GM23338 (cell line): ENCODE data around the gene ADCY6. TPM values are rescaled to one million over a fixed set of nuclear protein-coding genes. Genes with fewer than 3 reads are reported as not detected.
A peak's percentile ranks its signal among the peaks of the same experiment; 100 is the strongest.

Source experiments
- ATAC-seq: fragments of 200-7000 bp; cut with Tn5 transposase; 3 replicates; pipeline ENCODE4 v1.9.1; 2020
- DNase-seq: peaks from one replicate; pipeline ENCODE4 v3.0.0-alpha.2; 2015; ENCODE audit warnings: low spot score
- H2AFZ ChIP-seq: fragments of 200-600 bp; sonication (generic); 2 replicates; pipeline ENCODE4 v1.8.0; 2016; ENCODE audit warnings: antibody characterized with exemption, mild to moderate bottlenecking, moderate library complexity
- H3F3A ChIP-seq: fragments of 200-600 bp; sonication (generic); replicated peaks from 2 replicates; pipeline ENCODE4 v1.8.0; 2017; ENCODE audit warnings: antibody characterized with exemption, mixed run types, low read depth
- H3K27ac ChIP-seq: fragments of 200-600 bp; sonication (generic); 2 replicates; pipeline ENCODE4 v1.6.1; 2016; ENCODE audit warnings: low read depth
- H3K27me3 ChIP-seq: fragments of 200-600 bp; sonication (generic); 2 replicates; pipeline ENCODE4 v1.8.0; 2016; ENCODE audit warnings: mild to moderate bottlenecking, mixed run types, moderate library complexity; ENCODE audit not compliant: insufficient read depth
- H3K36me3 ChIP-seq: fragments of 200-600 bp; sonication (generic); 2 replicates; pipeline ENCODE4 v1.8.0; 2016; ENCODE audit warnings: mild to moderate bottlenecking; ENCODE audit not compliant: insufficient read depth
- H3K4me1 ChIP-seq: fragments of 200-600 bp; sonication (generic); 2 replicates; pipeline ENCODE4 v1.8.0; 2016; ENCODE audit warnings: mild to moderate bottlenecking, moderate library complexity; ENCODE audit not compliant: insufficient read depth
- H3K4me2 ChIP-seq: fragments of 200-600 bp; sonication (generic); 2 replicates; pipeline ENCODE4 v1.7.1; 2017; ENCODE audit warnings: mixed run types
- H3K4me3 ChIP-seq: fragments of 200-600 bp; sonication (generic); 2 replicates; pipeline ENCODE4 v1.6.1; 2016; ENCODE audit warnings: mixed run types
- H3K79me2 ChIP-seq: fragments of 200-600 bp; sonication (generic); replicated peaks from 2 replicates; pipeline ENCODE4 v1.8.0; 2017; ENCODE audit warnings: mild to moderate bottlenecking; ENCODE audit not compliant: insufficient read depth
- H3K9me2 ChIP-seq: fragments of 200-600 bp; sonication (generic); 2 replicates; pipeline ENCODE4 v1.8.0; 2017; ENCODE audit not compliant: insufficient read depth
- H4K20me1 ChIP-seq: fragments of 200-600 bp; sonication (generic); replicated peaks from 2 replicates; pipeline ENCODE4 v1.8.0; 2017; ENCODE audit warnings: mild to moderate bottlenecking; ENCODE audit not compliant: insufficient read depth
- H3K27ac Mint-ChIP-seq: 2 replicates; pipeline ENCODE4 v1.8.0; 2020; ENCODE audit warnings: inconsistent platforms, mild to moderate bottlenecking, moderate library complexity, mixed read lengths
- H3K27me3 Mint-ChIP-seq: 3 replicates; pipeline ENCODE4 v1.8.0; 2022; ENCODE audit warnings: low read depth, mild to moderate bottlenecking, moderate library complexity, mixed read lengths, inconsistent platforms; ENCODE audit not compliant: insufficient read depth, poor library complexity
- H3K36me3 Mint-ChIP-seq: 3 replicates; pipeline ENCODE4 v1.8.0; 2021; ENCODE audit warnings: low read depth, mild to moderate bottlenecking, inconsistent platforms, moderate library complexity, mixed read lengths
- H3K4me1 Mint-ChIP-seq: 3 replicates; pipeline ENCODE4 v1.8.0; 2020; ENCODE audit warnings: mild to moderate bottlenecking, inconsistent platforms, mixed read lengths
- H3K4me3 Mint-ChIP-seq: 3 replicates; pipeline ENCODE4 v1.8.0; 2021; ENCODE audit warnings: moderate library complexity, mild to moderate bottlenecking, inconsistent platforms, mixed read lengths
- H3K9me3 Mint-ChIP-seq: 3 replicates; pipeline ENCODE4 v1.8.0; 2020; ENCODE audit warnings: moderate library complexity, mild to moderate bottlenecking, inconsistent platforms, mixed read lengths
- CREB1 ChIP-seq: fragments of 250-450 bp; sonication (Bioruptor Pico); IDR thresholded peaks from 2 replicates; pipeline ENCODE4 v1.5.0; 2020; ENCODE audit warnings: low read depth, mild to moderate bottlenecking, moderate library complexity
- EZH2phosphoT487 ChIP-seq: fragments of 200-600 bp; sonication (generic); IDR thresholded peaks from one replicate; pipeline ENCODE4 v1.8.1; 2018; ENCODE audit warnings: antibody characterized with exemption; ENCODE audit not compliant: unreplicated experiment
- JUNB ChIP-seq: IDR thresholded peaks from one replicate; pipeline ENCODE4 v1.6.1; 2016; ENCODE audit warnings: antibody characterized with exemption; ENCODE audit not compliant: unreplicated experiment
- STAT1 ChIP-seq: IDR thresholded peaks from one replicate; pipeline ENCODE4 v1.6.1; 2016; ENCODE audit warnings: antibody characterized with exemption; ENCODE audit not compliant: unreplicated experiment
- ZNF114 ChIP-seq: fragments of 250-450 bp; sonication (Bioruptor Pico); IDR thresholded peaks from 2 replicates; pipeline ENCODE4 v1.5.0; 2020; ENCODE audit warnings: mild to moderate bottlenecking, moderate library complexity
- polyA plus RNA-seq: library from polyadenylated mRNA; unstranded; fragments of >200 nt; fragmentation: Nextera tagmentation; extraction: Ambion mirVana; gene quantifications from 2 replicates; pipeline ENCODE4 v1.2.1, GENCODE V29; 2016
- total RNA-seq: library from RNA; depleted of rRNA; stranded (reverse); fragments of >200 nt; shearing (Covaris generic); gene quantifications from 2 replicates; pipeline ENCODE4 v1.2.3, GENCODE V29; 2014
- TF ChIP-seq, protein P1 (sequence below), 2 experiments: fragments of 200-600 bp in 1 of 2; sonication (generic) in 1 of 2; conservative IDR thresholded peaks; 2 replicates each; pipeline versions ENCODE4 v1.5.1 to v1.6.1; 2016 to 2017; ENCODE audit warnings: antibody characterized with exemption in 2 of 2, low read depth in 2 of 2, mild to moderate bottlenecking in 2 of 2, moderate library complexity in 1 of 2
- TF ChIP-seq, protein P2 (sequence below): fragments of 250-450 bp; sonication (Bioruptor Pico); IDR thresholded peaks from 2 replicates; pipeline ENCODE4 v1.5.0; 2020; ENCODE audit warnings: mild to moderate bottlenecking, moderate library complexity
- TF ChIP-seq, protein P3 (sequence below): IDR thresholded peaks from 2 replicates; pipeline ENCODE4 v1.6.1; 2016; ENCODE audit warnings: antibody characterized with exemption

ADCY6 gene
- total and polyA plus RNA-seq, 2 experiments from 2014 or later = 1.0 to 16.5 TPM

DNA sequence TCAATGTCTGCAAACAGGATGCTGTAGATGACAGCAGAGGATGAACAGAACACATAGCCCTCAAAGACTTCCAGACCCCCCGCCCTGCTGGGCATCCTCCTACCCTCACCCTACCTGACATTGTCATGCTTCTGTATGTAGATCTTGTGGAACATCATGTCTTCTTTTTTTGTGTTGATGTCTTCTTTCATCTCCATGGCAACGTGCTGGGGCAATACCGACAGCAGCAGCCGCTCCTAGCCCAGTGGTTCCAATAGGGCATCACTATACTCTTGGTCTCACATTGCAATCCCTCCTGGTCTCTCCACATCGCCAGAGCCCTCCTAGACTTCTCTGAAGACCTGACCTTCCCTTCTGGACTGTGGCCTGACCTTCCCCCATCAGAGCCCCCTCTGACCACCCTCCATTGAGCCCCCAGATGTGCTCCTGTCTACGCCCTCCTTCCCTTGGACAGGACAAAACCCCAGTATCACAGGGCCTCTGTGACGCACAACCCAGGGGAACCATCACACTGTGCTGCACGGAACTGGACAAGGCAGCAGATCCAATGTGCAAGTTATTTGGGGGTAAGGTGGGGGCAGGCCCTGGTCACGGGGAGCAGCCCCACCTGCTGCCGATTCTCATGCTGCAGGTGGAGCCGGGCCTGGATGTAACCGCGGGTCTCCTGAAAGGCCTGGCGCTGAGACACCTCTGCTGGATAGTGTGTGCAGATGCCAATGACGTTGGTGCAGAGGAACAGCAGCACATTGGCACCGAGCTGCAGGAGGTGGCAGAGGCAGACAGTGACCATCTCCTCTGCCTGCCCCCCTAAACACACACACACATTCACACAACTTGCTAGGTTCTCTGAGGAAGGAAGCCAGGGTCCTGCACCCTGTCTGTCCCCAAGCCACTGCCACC lies 11.1 kb downstream of the ADCY6 start:
- H3K4me3 ChIP-seq = no peak overlapping the region
- no peaks in the 10 kb centered on the region for H3F3A ChIP-seq
- H3K4me3 Mint-ChIP-seq = peak overlapping the region; percentile 4; the same call in 1 of the 3 replicates
- no peak overlapping the region for H3K27ac ChIP-seq
- no peak overlapping the region for H2AFZ ChIP-seq
- ATAC-seq (peak; percentile 74), DNase-seq (peak; percentile 71)
- H3K79me2 ChIP-seq = no peaks in the 10 kb centered on the region
- H3K4me2 ChIP-seq = peak overlapping the region; percentile 62; the same call in 1 of the 2 replicates
- H3K36me3 Mint-ChIP-seq = peaks cover 9% of the 10 kb centered on the region; the same call in 2 of the 3 replicates
- TF ChIP-seq STAT1 = no peak
- TF ChIP-seq ZNF114 (CRISPR knock-in tag) = no peak
- no peak for TF ChIP-seq CREB1 (CRISPR knock-in tag)
- no peak for TF ChIP-seq JUNB
- TF ChIP-seq, protein P1, sequence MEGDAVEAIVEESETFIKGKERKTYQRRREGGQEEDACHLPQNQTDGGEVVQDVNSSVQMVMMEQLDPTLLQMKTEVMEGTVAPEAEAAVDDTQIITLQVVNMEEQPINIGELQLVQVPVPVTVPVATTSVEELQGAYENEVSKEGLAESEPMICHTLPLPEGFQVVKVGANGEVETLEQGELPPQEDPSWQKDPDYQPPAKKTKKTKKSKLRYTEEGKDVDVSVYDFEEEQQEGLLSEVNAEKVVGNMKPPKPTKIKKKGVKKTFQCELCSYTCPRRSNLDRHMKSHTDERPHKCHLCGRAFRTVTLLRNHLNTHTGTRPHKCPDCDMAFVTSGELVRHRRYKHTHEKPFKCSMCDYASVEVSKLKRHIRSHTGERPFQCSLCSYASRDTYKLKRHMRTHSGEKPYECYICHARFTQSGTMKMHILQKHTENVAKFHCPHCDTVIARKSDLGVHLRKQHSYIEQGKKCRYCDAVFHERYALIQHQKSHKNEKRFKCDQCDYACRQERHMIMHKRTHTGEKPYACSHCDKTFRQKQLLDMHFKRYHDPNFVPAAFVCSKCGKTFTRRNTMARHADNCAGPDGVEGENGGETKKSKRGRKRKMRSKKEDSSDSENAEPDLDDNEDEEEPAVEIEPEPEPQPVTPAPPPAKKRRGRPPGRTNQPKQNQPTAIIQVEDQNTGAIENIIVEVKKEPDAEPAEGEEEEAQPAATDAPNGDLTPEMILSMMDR (conservative IDR thresholded peaks at IDR 0.05; ENCODE audit: low read depth in 2 of 2) = 0 out of 4 replicates have a peak, but pooled peaks of 1 of the 2 experiments have one; percentile 3
- TF ChIP-seq, protein P2, sequence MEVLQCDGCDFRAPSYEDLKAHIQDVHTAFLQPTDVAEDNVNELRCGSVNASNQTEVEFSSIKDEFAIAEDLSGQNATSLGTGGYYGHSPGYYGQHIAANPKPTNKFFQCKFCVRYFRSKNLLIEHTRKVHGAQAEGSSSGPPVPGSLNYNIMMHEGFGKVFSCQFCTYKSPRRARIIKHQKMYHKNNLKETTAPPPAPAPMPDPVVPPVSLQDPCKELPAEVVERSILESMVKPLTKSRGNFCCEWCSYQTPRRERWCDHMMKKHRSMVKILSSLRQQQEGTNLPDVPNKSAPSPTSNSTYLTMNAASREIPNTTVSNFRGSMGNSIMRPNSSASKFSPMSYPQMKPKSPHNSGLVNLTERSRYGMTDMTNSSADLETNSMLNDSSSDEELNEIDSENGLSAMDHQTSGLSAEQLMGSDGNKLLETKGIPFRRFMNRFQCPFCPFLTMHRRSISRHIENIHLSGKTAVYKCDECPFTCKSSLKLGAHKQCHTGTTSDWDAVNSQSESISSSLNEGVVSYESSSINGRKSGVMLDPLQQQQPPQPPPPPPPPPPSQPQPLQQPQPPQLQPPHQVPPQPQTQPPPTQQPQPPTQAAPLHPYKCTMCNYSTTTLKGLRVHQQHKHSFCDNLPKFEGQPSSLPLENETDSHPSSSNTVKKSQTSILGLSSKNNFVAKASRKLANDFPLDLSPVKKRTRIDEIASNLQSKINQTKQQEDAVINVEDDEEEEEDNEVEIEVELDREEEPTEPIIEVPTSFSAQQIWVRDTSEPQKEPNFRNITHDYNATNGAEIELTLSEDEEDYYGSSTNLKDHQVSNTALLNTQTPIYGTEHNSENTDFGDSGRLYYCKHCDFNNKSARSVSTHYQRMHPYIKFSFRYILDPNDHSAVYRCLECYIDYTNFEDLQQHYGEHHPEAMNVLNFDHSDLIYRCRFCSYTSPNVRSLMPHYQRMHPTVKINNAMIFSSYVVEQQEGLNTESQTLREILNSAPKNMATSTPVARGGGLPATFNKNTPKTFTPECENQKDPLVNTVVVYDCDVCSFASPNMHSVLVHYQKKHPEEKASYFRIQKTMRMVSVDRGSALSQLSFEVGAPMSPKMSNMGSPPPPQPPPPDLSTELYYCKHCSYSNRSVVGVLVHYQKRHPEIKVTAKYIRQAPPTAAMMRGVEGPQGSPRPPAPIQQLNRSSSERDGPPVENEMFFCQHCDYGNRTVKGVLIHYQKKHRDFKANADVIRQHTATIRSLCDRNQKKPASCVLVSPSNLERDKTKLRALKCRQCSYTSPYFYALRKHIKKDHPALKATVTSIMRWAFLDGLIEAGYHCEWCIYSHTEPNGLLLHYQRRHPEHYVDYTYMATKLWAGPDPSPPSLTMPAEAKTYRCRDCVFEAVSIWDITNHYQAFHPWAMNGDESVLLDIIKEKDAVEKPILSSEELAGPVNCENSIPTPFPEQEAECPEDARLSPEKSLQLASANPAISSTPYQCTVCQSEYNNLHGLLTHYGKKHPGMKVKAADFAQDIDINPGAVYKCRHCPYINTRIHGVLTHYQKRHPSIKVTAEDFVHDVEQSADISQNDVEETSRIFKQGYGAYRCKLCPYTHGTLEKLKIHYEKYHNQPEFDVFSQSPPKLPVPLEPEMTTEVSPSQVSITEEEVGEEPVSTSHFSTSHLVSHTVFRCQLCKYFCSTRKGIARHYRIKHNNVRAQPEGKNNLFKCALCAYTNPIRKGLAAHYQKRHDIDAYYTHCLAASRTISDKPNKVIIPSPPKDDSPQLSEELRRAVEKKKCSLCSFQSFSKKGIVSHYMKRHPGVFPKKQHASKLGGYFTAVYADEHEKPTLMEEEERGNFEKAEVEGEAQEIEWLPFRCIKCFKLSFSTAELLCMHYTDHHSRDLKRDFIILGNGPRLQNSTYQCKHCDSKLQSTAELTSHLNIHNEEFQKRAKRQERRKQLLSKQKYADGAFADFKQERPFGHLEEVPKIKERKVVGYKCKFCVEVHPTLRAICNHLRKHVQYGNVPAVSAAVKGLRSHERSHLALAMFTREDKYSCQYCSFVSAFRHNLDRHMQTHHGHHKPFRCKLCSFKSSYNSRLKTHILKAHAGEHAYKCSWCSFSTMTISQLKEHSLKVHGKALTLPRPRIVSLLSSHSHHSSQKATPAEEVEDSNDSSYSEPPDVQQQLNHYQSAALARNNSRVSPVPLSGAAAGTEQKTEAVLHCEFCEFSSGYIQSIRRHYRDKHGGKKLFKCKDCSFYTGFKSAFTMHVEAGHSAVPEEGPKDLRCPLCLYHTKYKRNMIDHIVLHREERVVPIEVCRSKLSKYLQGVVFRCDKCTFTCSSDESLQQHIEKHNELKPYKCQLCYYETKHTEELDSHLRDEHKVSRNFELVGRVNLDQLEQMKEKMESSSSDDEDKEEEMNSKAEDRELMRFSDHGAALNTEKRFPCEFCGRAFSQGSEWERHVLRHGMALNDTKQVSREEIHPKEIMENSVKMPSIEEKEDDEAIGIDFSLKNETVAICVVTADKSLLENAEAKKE = no peak
- TF ChIP-seq EZH2phosphoT487 = no peak
- TF ChIP-seq, protein P3, sequence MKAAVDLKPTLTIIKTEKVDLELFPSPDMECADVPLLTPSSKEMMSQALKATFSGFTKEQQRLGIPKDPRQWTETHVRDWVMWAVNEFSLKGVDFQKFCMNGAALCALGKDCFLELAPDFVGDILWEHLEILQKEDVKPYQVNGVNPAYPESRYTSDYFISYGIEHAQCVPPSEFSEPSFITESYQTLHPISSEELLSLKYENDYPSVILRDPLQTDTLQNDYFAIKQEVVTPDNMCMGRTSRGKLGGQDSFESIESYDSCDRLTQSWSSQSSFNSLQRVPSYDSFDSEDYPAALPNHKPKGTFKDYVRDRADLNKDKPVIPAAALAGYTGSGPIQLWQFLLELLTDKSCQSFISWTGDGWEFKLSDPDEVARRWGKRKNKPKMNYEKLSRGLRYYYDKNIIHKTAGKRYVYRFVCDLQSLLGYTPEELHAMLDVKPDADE = no peak
- no peaks in the 10 kb centered on the region for H3K9me2 ChIP-seq
- H3K27me3 ChIP-seq = no peaks in the 10 kb centered on the region
- H3K36me3 ChIP-seq = no peaks in the 10 kb centered on the region
- no peaks in the 10 kb centered on the region; the same call in 2 of the 3 replicates for H3K9me3 Mint-ChIP-seq
- peaks cover 20% of the 10 kb centered on the region for H3K4me1 Mint-ChIP-seq
- H3K27me3 Mint-ChIP-seq = peaks cover 11% of the 10 kb centered on the region
- H3K4me1 ChIP-seq = peaks cover 9% of the 10 kb centered on the region
- H3K27ac Mint-ChIP-seq = 0 out of 2 replicates have a peak overlapping the region, but pooled peaks have one; percentile 56
- H4K20me1 ChIP-seq = no peaks in the 10 kb centered on the region
